Activated CD8-positive, alpha-beta memory T cell treated with anti-CD3 and anti-CD28 coated beads, Interleukin-2, amount 50 U/mL, for 4 hours (primary cell): ENCODE results near the gene PLD6.

Experiments
- DNase-seq: peaks from one replicate; pipeline ENCODE4 v3.0.0-alpha.2; 2020

Gene PLD6

GRCh38 chr17:17226451-17227265 lies 20.5 kb upstream of the PLD6 start:
- no peak for DNase-seq

GRCh38 chr17:17225901-17226300 lies 19.8 kb upstream of the PLD6 start:
- DNase-seq = no peak

GRCh38 chr17:17224137-17224536 lies 18.0 kb upstream of the PLD6 start:
- DNase-seq = no peak

GRCh38 chr17:17223736-17224135 lies 17.6 kb upstream of the PLD6 start:
- no peak for DNase-seq

GRCh38 chr17:17221329-17221728 lies 15.2 kb upstream of the PLD6 start:
- no peak for DNase-seq

- DNase-seq = no peak
Measured at GRCh38 chr17:17220529-17220928, 14.4 kb upstream of the PLD6 start.

GRCh38 chr17:17217995-17218394 lies 11.9 kb upstream of the PLD6 start:
- DNase-seq = no peak

GRCh38 chr17:17216776-17217175 lies 10.6 kb upstream of the PLD6 start:
- DNase-seq = no peak

GRCh38 chr17:17216236-17216635 lies 10.1 kb upstream of the PLD6 start:
- no peak for DNase-seq

GRCh38 chr17:17215575-17215974 lies 9.4 kb upstream of the PLD6 start:
- DNase-seq = no peak

GRCh38 chr17:17214646-17215436 lies 8.7 kb upstream of the PLD6 start:
- DNase-seq = no peak

GRCh38 chr17:17213775-17214174 lies 7.6 kb upstream of the PLD6 start:
- DNase-seq = no peak

GRCh38 chr17:17207998-17208397 lies 1.9 kb upstream of the PLD6 start:
- no peak for DNase-seq

GRCh38 chr17:17206913-17207335 lies 791 bp upstream of the PLD6 start:
- no peak for DNase-seq

GRCh38 chr17:17205368-17206123 lies 587 bp downstream of the PLD6 start:
- DNase-seq = peak; percentile 71

- no peak for DNase-seq
Measured at GRCh38 chr17:17204635-17205231, 1.4 kb downstream of the PLD6 start.

- no peak for DNase-seq
Measured at GRCh38 chr17:17204041-17204591, 2.0 kb downstream of the PLD6 start.

- no peak for DNase-seq
Measured at GRCh38 chr17:17203173-17203730, 2.9 kb downstream of the PLD6 start.

GRCh38 chr17:17201907-17202306 lies 4.2 kb downstream of the PLD6 start:
- no peak for DNase-seq

GRCh38 chr17:17201271-17201670 lies 4.9 kb downstream of the PLD6 start:
- DNase-seq = no peak

GRCh38 chr17:17200831-17201230 lies 5.3 kb downstream of the PLD6 start:
- DNase-seq = no peak

GRCh38 chr17:17200311-17200710 lies 5.8 kb downstream of the PLD6 start:
- DNase-seq = no peak
